SU-DHL-6 (cell line): ENCODE data around the gene POTEI.
"Not testable (repeated sequence)": the region's sequence is repeated elsewhere in the genome, so short reads cannot be mapped to it uniquely, and the experiment has no call there.

ENCODE experiments used
- EZH2phosphoT487 ChIP-seq: fragments of 200-600 bp; sonication (generic), shearing (Covaris generic); conservative IDR thresholded peaks from 2 replicates; pipeline ENCODE4 v1.6.1; 2018; ENCODE audit warnings: mild to moderate bottlenecking, antibody characterized with exemption, low read length, moderate library complexity, mixed read lengths
- TF ChIP-seq, protein P1 (sequence below): fragments of 200-600 bp; sonication (generic); IDR thresholded peaks from one replicate; pipeline ENCODE4 v1.5.1; 2017; ENCODE audit warnings: antibody characterized with exemption, mild to moderate bottlenecking, low read length, moderate library complexity; ENCODE audit not compliant: insufficient read depth, poor library complexity, severe bottlenecking

DNA sequence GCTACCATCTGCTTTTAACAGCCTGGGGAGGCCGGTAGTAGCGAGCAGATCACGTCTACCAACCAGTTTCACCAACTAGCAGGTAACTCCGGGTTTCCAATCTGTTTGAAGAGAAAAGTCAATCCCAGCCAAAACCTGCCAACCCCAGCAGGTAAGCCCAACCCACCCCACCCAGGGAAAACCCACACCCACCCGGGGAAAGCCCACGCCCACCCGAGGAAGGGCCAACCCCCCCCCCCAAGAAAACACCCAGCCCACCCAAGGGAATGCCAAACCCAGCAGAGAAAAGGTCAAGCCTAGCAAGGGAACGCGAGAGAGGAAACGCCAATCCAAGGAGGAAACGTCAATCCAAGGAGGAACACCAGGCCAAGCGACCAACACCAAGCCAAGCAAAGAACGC lies at the start of gene POTEI:
- TF ChIP-seq, protein P1, sequence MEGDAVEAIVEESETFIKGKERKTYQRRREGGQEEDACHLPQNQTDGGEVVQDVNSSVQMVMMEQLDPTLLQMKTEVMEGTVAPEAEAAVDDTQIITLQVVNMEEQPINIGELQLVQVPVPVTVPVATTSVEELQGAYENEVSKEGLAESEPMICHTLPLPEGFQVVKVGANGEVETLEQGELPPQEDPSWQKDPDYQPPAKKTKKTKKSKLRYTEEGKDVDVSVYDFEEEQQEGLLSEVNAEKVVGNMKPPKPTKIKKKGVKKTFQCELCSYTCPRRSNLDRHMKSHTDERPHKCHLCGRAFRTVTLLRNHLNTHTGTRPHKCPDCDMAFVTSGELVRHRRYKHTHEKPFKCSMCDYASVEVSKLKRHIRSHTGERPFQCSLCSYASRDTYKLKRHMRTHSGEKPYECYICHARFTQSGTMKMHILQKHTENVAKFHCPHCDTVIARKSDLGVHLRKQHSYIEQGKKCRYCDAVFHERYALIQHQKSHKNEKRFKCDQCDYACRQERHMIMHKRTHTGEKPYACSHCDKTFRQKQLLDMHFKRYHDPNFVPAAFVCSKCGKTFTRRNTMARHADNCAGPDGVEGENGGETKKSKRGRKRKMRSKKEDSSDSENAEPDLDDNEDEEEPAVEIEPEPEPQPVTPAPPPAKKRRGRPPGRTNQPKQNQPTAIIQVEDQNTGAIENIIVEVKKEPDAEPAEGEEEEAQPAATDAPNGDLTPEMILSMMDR: not testable (repeated sequence)
- TF ChIP-seq EZH2phosphoT487: not testable (repeated sequence)
